Brain microvascular endothelial cell (primary cell): ENCODE measurements around the gene SLC7A6OS.

ENCODE experiments used
- DNase-seq: peaks from one replicate; pipeline ENCODE4 v3.0.0-alpha.2; 2020
- H3K27ac ChIP-seq: fragments of 250-450 bp; sonication (Bioruptor Pico); 2 replicates; pipeline ENCODE4 v1.5.1; 2020; ENCODE audit warnings: mild to moderate bottlenecking, moderate library complexity
- H3K27me3 ChIP-seq: fragments of 250-450 bp; sonication (Bioruptor Pico); replicated peaks from 2 replicates; pipeline ENCODE4 v1.5.1; 2020; ENCODE audit warnings: mild to moderate bottlenecking
- H3K36me3 ChIP-seq: fragments of 250-450 bp; sonication (Bioruptor Pico); replicated peaks from 2 replicates; pipeline ENCODE4 v1.5.1; 2020; ENCODE audit warnings: mild to moderate bottlenecking
- H3K4me3 ChIP-seq: 2 replicates; pipeline ENCODE4 v1.5.1; 2011; ENCODE audit warnings: low read depth, mild to moderate bottlenecking, control low read depth, low read length, moderate library complexity
- in situ Hi-C: cut with HindIII; loops from 2 replicates; pipeline ENCODE4 v1.10.0; 2017; ENCODE audit warnings: low sequenced_read_pairs, low pct_ligation_motif_present
- TF ChIP-seq, protein P1 (sequence below): IDR thresholded peaks from 2 replicates; pipeline ENCODE4 v1.5.1; 2011; ENCODE audit warnings: low read depth, mild to moderate bottlenecking, moderate library complexity, low read length, control low read depth, inconsistent platforms; ENCODE audit errors: missing control alignments

The SLC7A6OS gene

DNA sequence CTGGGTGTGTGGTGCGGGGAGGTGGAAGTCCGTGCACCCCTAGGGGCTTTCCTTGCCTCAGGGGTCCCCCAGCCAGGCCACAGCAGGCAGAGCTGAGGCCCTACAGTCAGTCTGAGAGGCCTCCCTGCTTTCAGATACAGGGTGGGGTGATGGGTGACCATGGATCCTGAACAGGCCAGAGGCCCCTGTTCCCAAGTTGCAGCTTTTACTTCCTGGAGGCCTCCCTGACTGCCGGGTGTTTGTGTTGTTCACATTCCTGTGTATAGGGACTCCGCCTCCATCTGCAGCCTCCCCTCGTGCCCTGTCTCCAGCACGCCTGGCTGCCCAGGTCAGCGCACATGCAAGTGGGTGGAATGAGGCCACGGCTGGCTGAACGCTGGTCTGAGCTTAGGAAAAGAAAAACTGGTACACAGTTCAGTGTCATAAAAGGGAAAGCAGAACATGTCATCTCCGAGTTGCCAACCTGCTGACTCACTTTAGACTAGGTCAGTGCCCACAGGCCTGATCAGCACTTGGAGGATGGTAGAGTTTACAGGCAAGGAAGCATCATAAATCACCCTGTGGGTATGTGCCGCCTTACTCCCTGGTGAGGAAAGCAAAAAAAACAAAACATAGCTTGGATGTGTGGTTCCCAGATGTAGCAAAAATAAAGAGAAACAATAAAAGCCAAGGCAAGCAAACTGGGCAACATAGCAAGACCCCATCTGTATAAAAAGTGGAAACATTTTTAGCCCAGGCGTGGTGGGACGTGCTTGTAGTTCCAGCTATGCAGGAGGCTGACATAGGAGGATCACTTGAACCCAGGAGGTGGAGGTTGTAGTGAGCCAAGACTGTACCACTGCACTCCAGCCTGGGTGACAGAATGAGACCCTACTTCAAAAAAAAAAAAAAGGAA is 52.6 kb downstream of the SLC7A6OS start:
- peak; percentile 18 for DNase-seq
- Histone ChIP-seq H3K27ac (no peak overlapping the region), H3K27me3 (no peaks in the 10 kb centered on the region), H3K36me3 (peaks cover 15% of the 10 kb centered on the region), H3K4me3 (no peak overlapping the region)
- in situ Hi-C loops, result no loop called here
- TF ChIP-seq, protein P1, sequence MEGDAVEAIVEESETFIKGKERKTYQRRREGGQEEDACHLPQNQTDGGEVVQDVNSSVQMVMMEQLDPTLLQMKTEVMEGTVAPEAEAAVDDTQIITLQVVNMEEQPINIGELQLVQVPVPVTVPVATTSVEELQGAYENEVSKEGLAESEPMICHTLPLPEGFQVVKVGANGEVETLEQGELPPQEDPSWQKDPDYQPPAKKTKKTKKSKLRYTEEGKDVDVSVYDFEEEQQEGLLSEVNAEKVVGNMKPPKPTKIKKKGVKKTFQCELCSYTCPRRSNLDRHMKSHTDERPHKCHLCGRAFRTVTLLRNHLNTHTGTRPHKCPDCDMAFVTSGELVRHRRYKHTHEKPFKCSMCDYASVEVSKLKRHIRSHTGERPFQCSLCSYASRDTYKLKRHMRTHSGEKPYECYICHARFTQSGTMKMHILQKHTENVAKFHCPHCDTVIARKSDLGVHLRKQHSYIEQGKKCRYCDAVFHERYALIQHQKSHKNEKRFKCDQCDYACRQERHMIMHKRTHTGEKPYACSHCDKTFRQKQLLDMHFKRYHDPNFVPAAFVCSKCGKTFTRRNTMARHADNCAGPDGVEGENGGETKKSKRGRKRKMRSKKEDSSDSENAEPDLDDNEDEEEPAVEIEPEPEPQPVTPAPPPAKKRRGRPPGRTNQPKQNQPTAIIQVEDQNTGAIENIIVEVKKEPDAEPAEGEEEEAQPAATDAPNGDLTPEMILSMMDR, result no peak

DNA sequence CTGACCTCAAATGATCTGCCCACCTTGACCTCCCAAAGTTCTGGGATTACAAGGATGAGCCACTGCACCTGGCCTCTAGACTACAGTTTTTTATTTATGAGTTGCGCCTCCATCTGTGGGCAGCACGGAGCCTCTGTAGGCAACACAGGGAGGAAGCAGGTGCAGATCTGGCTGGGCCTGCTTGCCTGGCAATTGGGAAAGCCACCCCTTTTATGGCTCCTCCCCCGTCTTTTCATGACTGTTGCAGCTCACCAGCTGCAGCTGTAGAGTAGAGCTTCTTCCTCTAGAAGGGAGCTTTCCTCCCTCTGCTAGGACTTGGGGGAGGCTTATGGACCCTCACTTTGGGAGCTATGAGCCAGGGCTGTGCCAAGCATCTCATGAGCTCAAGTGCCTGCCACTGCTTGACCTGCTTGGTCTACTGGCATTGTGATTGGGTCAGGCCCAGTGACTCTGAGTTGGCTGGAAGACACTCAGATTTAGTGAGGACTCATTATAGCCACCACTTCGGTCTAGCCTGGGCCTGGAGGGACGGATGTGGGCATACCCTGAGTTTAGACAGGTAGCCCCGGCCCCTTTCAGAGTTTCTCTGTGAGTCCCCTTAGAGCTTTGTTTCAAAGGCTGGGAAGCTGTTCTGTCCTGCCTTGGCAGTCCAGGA is 53.4 kb downstream of the SLC7A6OS start:
- in situ Hi-C loops, result no loop called here
- TF ChIP-seq, protein P1, result no peak
- H3K27ac ChIP-seq, result no peak overlapping the region
- H3K4me3 ChIP-seq, result no peak overlapping the region
- no peak for DNase-seq
- peaks cover 15% of the 10 kb centered on the region for H3K36me3 ChIP-seq
- no peaks in the 10 kb centered on the region for H3K27me3 ChIP-seq

DNA sequence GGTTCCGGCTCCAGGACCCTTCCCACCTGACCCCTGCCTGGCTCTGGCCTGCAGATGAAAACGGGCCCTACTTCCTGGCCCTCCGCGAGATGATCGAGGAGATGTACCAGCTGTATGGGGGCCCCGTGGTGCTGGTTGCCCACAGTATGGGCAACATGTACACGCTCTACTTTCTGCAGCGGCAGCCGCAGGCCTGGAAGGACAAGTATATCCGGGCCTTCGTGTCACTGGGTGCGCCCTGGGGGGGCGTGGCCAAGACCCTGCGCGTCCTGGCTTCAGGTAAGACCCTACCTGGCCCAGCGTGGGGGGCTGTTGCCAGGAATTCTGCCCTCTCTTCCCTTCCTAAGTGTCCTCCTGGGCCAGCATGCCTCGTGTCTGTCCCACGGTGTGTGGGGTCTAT is 55.0 kb downstream of the SLC7A6OS start:
- Histone ChIP-seq H3K4me3 (no peak overlapping the region), H3K27ac (no peak overlapping the region), H3K36me3 (peaks cover 18% of the 10 kb centered on the region), H3K27me3 (no peaks in the 10 kb centered on the region)
- TF ChIP-seq, protein P1, result no peak
- no peak for DNase-seq
- in situ Hi-C loops, result no loop called here

DNA sequence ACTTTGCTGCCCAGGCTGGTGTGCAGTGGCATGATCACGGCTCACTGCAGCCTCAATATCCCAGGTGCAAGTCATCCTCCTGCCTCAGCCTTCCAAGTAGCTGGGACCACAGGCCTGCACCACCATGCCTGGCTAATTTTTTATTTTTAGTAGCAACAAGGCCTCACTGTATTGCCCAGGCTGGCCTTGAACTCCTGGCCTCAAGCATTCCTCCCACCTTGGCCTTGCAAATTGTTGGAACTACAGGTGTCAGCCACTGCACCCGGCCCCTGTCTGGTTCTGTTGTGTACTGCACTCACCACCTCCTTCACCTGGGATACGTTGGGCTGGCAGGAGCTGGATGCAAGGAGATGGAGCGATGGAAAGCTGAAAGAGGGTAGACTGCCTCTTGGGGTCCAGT is 57.0 kb downstream of the SLC7A6OS start:
- no peaks in the 10 kb centered on the region for H3K27me3 ChIP-seq
- no peak overlapping the region for H3K4me3 ChIP-seq
- no peak for DNase-seq
- in situ Hi-C loops, result no loop called here
- TF ChIP-seq, protein P1, result no peak
- no peak overlapping the region for H3K27ac ChIP-seq
- H3K36me3 ChIP-seq, result peaks cover 21% of the 10 kb centered on the region

DNA sequence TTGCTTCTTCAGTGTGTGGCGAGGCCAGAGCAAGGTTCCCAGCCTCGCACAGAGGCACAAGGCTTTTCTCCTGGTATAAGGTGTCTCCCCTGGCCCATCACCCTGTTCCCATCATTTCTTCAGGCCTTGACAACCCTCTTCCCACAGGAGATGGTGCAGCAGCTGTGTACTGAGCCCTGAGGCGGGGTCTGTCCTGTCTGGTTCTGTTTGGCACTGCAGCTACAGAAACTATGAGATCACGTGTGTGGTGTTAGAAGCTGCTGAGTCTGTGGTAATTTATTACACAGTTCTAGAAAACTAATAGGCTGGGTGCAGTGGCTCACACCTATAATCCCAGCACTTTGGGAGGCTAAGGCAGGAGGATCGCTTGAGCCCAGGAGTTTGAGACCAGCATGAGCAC is 58.4 kb downstream of the SLC7A6OS start:
- H3K36me3 ChIP-seq, result peaks cover 21% of the 10 kb centered on the region
- H3K27ac ChIP-seq, result no peak overlapping the region

More for the DNA sequence above, 58.4 kb downstream of the SLC7A6OS start:
- Histone ChIP-seq H3K27me3 (no peaks in the 10 kb centered on the region), H3K4me3 (no peak overlapping the region)
- TF ChIP-seq, protein P1, result no peak
- no peak for DNase-seq
- in situ Hi-C loops, result no loop called here
